Tibial nerve (tissue), 4 donors: Measurements from ENCODE around the gene HNRNPR. TPM values are rescaled to one million over a fixed set of nuclear protein-coding genes. Genes with fewer than 3 reads are reported as not detected.
A peak's percentile ranks its signal among the peaks of the same experiment; 100 is the strongest.

Experiments
- DNase-seq, 2 donors: peaks; one replicate each; pipeline ENCODE4 v3.0.0-alpha.2; 2019; ENCODE audit warnings: low spot score in 2 of 2
- H3K27ac ChIP-seq, 4 donors: fragments of 200-600 bp; sonication (generic) in 3 of 4; one replicate each; pipeline ENCODE4 v1.5.1; 2017 to 2019; ENCODE audit warnings: mild to moderate bottlenecking in 1 of 4
- H3K27me3 ChIP-seq, 2 donors: fragments of 200-600 bp; sonication (generic) in 1 of 2; one replicate each; pipeline versions ENCODE4 v1.5.1 to v1.6.0; 2017 to 2019
- H3K36me3 ChIP-seq, 3 donors: fragments of 200-600 bp; sonication (generic); one replicate each; pipeline ENCODE4 v1.5.1; 2018 to 2019
- H3K4me1 ChIP-seq, 4 donors: fragments of 200-600 bp; sonication (generic) in 3 of 4; one replicate each; pipeline ENCODE4 v1.5.1; 2017 to 2019
- H3K4me3 ChIP-seq, 4 donors: fragments of 200-600 bp; sonication (generic) in 3 of 4; one replicate each; pipeline ENCODE4 v1.5.1; 2017 to 2019; ENCODE audit warnings: mild to moderate bottlenecking in 1 of 4, moderate library complexity in 1 of 4
- H3K9me3 ChIP-seq, 4 donors: fragments of 200-600 bp; sonication (generic) in 3 of 4; one replicate each; pipeline ENCODE4 v1.5.1; 2017 to 2019
- CTCF ChIP-seq, 5 experiments: fragments of 200-600 bp in 3 of 5; fragments of 450-650 bp in 2 of 5; sonication (generic) in 3 of 5; IDR thresholded peaks; one replicate each; pipeline ENCODE4 v1.5.1; 2016 to 2019; ENCODE audit warnings: antibody characterized with exemption in 5 of 5, mild to moderate bottlenecking in 3 of 5, moderate library complexity in 2 of 5
- EP300 ChIP-seq, 2 donors: sonication (generic); formaldehyde crosslinking; IDR thresholded peaks; one replicate each; pipeline ENCODE4 v1.6.1; 2017; ENCODE audit warnings: antibody characterized with exemption in 2 of 2, mild to moderate bottlenecking in 1 of 2
- POLR2A ChIP-seq, 2 donors: fragments of 450-650 bp; IDR thresholded peaks; one replicate each; pipeline ENCODE4 v1.6.1; 2017; ENCODE audit warnings: antibody characterized with exemption in 2 of 2, mild to moderate bottlenecking in 2 of 2, moderate library complexity in 2 of 2
- WGBS, 2 donors: methylation state at CpG; one replicate each; pipeline ENCODE4 v1.1.5; 2018; 5-methylcytosine and 5-hydroxymethylcytosine counted together
- total RNA-seq, 4 donors: library from RNA; depleted of rRNA; stranded (reverse); fragments of >200 nt; gene quantifications; one replicate each; pipeline ENCODE4 v1.1.0, GENCODE V29; 2016

HNRNPR gene
- total RNA-seq, 4 donors from 2014 or later: 63.6 to 79.8 (median 74.1) TPM

DNA sequence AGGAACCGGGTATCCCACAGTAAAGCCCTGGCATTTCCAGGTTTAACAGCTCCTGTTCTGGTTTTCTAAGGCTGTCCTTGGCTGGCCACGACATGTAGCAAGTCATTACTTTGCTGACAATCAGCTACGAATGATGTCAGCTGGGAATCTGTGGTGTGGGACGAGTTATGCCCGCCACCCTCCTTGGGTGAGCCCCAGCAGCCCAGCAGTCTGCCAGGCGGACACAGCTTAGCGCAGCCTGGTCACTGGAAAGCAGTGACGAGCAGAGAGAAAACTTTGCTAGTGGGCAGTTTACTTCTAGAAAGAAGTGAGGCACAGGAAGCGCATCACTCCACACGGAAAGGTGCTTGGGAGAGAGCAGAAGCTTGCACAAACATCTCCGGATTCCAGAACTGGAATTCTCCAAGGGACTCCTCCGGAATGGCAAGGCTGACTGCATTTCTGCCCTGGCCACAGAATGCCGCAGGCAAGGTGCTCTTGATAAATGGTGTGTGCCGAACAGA is 41.1 kb upstream of the HNRNPR start:
- TF ChIP-seq CTCF (IDR thresholded peaks at IDR 0.05): no peak
- TF ChIP-seq POLR2A (IDR thresholded peaks at IDR 0.05): no peak
- TF ChIP-seq EP300 (IDR thresholded peaks at IDR 0.05): no peak
- H3K4me1 ChIP-seq: peaks cover 0 to 20% (median 2%) of the 10 kb centered on the region in 4 donors
- peak overlapping the region in 1 of 4 donors; percentile 60 for H3K27ac ChIP-seq
- WGBS, 2 donors: 69 to 76% methylated on average over 14 of the region's 14 CpGs
- H3K27me3 ChIP-seq: no peaks in the 10 kb centered on the region
- no peaks in the 10 kb centered on the region for H3K9me3 ChIP-seq
- peaks cover 0 to 44% (median 3%) of the 10 kb centered on the region in 3 donors for H3K36me3 ChIP-seq
- no peak for DNase-seq
- H3K4me3 ChIP-seq: no peak overlapping the region

DNA sequence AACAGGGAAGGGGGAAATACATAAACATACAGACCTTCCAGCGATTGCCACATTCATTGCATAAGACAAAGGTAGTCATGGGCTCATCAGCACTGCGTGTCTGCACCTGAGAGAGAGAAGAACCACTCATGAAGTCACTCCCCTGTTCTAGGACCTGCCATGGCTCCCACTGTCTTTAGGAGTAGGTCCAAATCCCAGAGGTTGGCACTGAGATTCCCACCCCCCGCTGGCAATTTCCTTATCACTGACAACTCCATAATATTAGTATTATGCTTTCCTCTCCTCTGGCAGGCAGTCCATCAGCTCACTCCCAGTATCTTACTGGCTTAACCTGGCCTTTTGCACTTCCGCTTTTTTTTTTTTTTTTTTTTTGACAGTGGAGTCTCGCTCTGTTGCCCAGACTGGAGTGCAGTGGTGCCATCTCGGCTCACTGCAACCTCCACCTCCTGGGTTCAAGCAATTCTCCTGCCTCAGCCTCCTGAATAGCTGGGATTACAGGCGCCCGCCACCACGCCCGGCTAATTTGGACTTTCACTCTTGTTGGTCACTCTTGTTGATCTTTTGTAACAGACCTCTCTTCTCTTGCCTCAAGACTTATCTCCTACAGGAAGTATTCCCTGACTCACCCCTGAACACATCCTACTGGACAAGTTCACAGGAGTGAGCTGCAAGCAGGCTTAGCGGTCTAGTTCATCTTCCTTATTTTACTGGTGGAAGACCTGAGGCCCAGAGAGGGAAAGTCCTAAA is 40.4 kb upstream of the HNRNPR start:
- no peak for DNase-seq
- TF ChIP-seq EP300 (IDR thresholded peaks at IDR 0.05) (no peak), CTCF (IDR thresholded peaks at IDR 0.05) (no peak), POLR2A (IDR thresholded peaks at IDR 0.05) (no peak)
- Histone ChIP-seq H3K4me1 (peaks cover 0 to 26% (median 3%) of the 10 kb centered on the region in 4 donors), H3K4me3 (no peak overlapping the region), H3K27me3 (no peaks in the 10 kb centered on the region), H3K36me3 (peaks cover 0 to 44% (median 3%) of the 10 kb centered on the region in 3 donors), H3K27ac (peak overlapping the region in 2 of 4 donors; percentile 35 to 60), H3K9me3 (no peaks in the 10 kb centered on the region)
- 78 to 85% methylated on average over 11 of the region's 11 CpGs for WGBS, 2 donors

DNA sequence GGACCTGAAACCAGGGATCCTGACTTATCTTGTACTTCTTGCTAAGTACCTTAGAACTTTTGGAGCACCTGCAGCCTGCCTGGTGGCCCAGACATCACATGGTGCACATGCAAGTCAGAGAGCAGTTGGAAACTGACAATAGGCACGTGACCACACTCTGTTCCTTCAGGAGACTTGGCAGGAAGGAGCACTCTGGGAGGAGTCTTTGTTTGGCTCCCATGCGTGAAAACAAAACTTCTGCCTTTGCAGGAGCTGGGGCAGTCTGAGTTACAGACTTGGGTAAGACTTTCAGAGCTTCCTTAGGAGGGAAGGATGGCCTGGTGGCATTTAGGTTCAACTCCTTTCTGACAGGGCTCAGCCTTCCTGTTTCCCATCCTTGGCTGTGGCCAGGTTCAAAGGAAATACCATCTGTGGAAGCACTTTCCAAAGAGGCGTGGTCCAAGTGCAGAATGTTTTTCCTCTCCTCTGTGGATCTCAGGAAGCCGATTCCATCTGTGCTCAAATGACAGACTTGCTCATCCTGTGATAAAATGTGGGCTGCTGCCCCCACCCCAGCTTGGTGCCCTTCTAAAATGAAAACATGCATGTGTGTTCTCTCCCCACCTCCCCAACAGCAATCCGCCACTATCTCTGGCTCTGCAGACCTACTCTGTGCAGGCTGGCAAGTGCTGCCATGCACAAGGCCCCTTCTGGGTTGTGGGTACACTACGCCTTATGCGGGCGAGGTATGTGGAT is 39.7 kb upstream of the HNRNPR start:
- H3K4me3 ChIP-seq: no peak overlapping the region
- TF ChIP-seq EP300 (IDR thresholded peaks at IDR 0.05) (no peak), CTCF (IDR thresholded peaks at IDR 0.05) (no peak), POLR2A (IDR thresholded peaks at IDR 0.05) (no peak)
- no peak for DNase-seq
- peaks cover 0 to 31% (median 5%) of the 10 kb centered on the region in 4 donors for H3K4me1 ChIP-seq
- 60 to 72% methylated on average over 8 of the region's 8 CpGs for WGBS, 2 donors
- no peaks in the 10 kb centered on the region for H3K27me3 ChIP-seq
- H3K9me3 ChIP-seq: no peaks in the 10 kb centered on the region
- peak overlapping the region in 1 of 4 donors; percentile 35 for H3K27ac ChIP-seq
- H3K36me3 ChIP-seq: peaks cover 0 to 44% (median 3%) of the 10 kb centered on the region in 3 donors

GRCh38 chr1:23381233-23381885 is 37.3 kb upstream of the HNRNPR start:
- Histone ChIP-seq H3K36me3 (peaks cover 0 to 33% (median 3%) of the 10 kb centered on the region in 3 donors), H3K4me3 (no peak overlapping the region), H3K27ac (no peak overlapping the region), H3K9me3 (no peaks in the 10 kb centered on the region), H3K4me1 (peaks cover 0 to 52% (median 20%) of the 10 kb centered on the region in 4 donors), H3K27me3 (no peaks in the 10 kb centered on the region)
- DNase-seq: no peak
- TF ChIP-seq CTCF (IDR thresholded peaks at IDR 0.05) (no peak), EP300 (IDR thresholded peaks at IDR 0.05) (no peak), POLR2A (IDR thresholded peaks at IDR 0.05) (no peak)
- WGBS, 2 donors: 86 to 91% methylated on average over 5 of the region's 5 CpGs
